HepG2 (cell line): ENCODE data around the gene SHTN1. TPM values are rescaled to one million over a fixed set of nuclear protein-coding genes. Genes with fewer than 3 reads are reported as not detected.

Experiments used
- ATAC-seq: fragments of 200-7000 bp; cut with Tn5 transposase; 3 replicates; pipeline ENCODE4 v1.9.1; 2020; ENCODE audit warnings: mild to moderate bottlenecking, moderate library complexity
- BruUV-seq: library from RNA; stranded (reverse); fragments of 400-500 nt; replicated peaks from 2 replicates; lab custom pipeline; 2021; lab: Mats Ljungman, UMichigan
- CTCF ChIA-PET: fragments of 300-600 bp; formaldehyde crosslinking; extraction: SDS; loops from one replicate; lab custom pipeline; 2021; ENCODE audit warnings: low total read pairs, inconsistent platforms, low intra/inter-chr PET ratio; lab: Yijun Ruan, JAX
- POLR2A ChIA-PET: fragments of 350-600 bp; sonication (Branson Sonifier 250); formaldehyde crosslinking; loops from one replicate; lab custom pipeline; 2020; ENCODE audit warnings: antibody characterized with exemption, inconsistent platforms; lab: Yijun Ruan, JAX
- DNase-seq: peaks from one replicate; pipeline ENCODE4 v3.0.0-alpha.2; 2015; ENCODE audit warnings: low spot score
- FAIRE-seq: peaks from 3 replicates; lab custom pipeline; 2011; peaks lifted over from hg19 to GRCh38; lab: Jason Lieb, UNC
- H2AFZ ChIP-seq: one replicate; pipeline ENCODE4 v1.6.1; 2011; ENCODE audit warnings: low read length, inconsistent platforms
- H3K27ac ChIP-seq: fragments of 300-600 bp; 3 replicates; pipeline ENCODE4 v1.8.0; 2011; ENCODE audit warnings: mixed run types, mild to moderate bottlenecking, mixed read lengths, low read length, inconsistent platforms; ENCODE audit not compliant: insufficient read depth; ENCODE audit errors: extremely low read length
- H3K27me3 ChIP-seq, 2 experiments: fragments of 200-600 bp in 1 of 2; 2 replicates in 1 of 2; 3 replicates in 1 of 2; pipeline versions ENCODE4 v1.6.0 to v1.8.0; 2011; ENCODE audit warnings: low read length in 2 of 2, mild to moderate bottlenecking in 2 of 2, moderate library complexity in 2 of 2, inconsistent platforms in 1 of 2; ENCODE audit not compliant: insufficient read depth in 2 of 2, control insufficient read depth in 1 of 2
- H3K36me3 ChIP-seq, 2 experiments: fragments of 200-600 bp in 1 of 2; replicated peaks in 1 of 2; 2 replicates in 1 of 2; 3 replicates in 1 of 2; pipeline versions ENCODE4 v1.5.1 to v1.8.0; 2011; ENCODE audit warnings: low read length in 2 of 2, inconsistent platforms in 1 of 2; ENCODE audit not compliant: insufficient read depth in 2 of 2, control insufficient read depth in 1 of 2
- H3K4me1 ChIP-seq: 2 replicates; pipeline ENCODE4 v1.5.1; 2012; ENCODE audit warnings: low read length, inconsistent platforms; ENCODE audit not compliant: insufficient read depth
- H3K4me2 ChIP-seq: 2 replicates; pipeline ENCODE4 v1.6.0; 2011; ENCODE audit warnings: low read depth, low read length, inconsistent platforms
- H3K4me3 ChIP-seq, 3 experiments: fragments of 200-600 bp in 1 of 3; sonication (generic), shearing (Covaris generic) in 1 of 3; replicated peaks in 1 of 3; 2 replicates each; pipeline ENCODE4 v1.5.1; 2011 to 2016; ENCODE audit warnings: low read length in 3 of 3, inconsistent platforms in 2 of 3, low read depth in 2 of 3, mild to moderate bottlenecking in 2 of 3, control low read depth in 1 of 3, mixed read lengths in 1 of 3; ENCODE audit not compliant: insufficient read depth in 1 of 3
- H3K79me2 ChIP-seq: one replicate; pipeline ENCODE4 v1.6.1; 2011; ENCODE audit warnings: low read length, inconsistent platforms; ENCODE audit not compliant: insufficient read depth
- H3K9ac ChIP-seq: 2 replicates; pipeline ENCODE4 v1.6.0; 2011; ENCODE audit warnings: mild to moderate bottlenecking, low read depth, low read length, inconsistent platforms; ENCODE audit not compliant: insufficient read depth
- H3K9me3 ChIP-seq: 2 replicates; pipeline ENCODE4 v1.5.1; 2012; ENCODE audit warnings: mild to moderate bottlenecking, low read length
- H4K20me1 ChIP-seq: 2 replicates; pipeline ENCODE4 v1.6.0; 2011; ENCODE audit warnings: inconsistent platforms, mild to moderate bottlenecking, low read length, moderate library complexity; ENCODE audit not compliant: insufficient read depth
- ARID5B ChIP-seq: IDR thresholded peaks from 2 replicates; pipeline ENCODE4 v1.4.0; 2020; ENCODE audit warnings: mild to moderate bottlenecking, missing genetic modification reagents
- GLI4 ChIP-seq: sonication (generic); formaldehyde crosslinking; IDR thresholded peaks from 2 replicates; pipeline ENCODE4 v1.5.1; 2020; ENCODE audit warnings: missing genetic modification reagents, mild to moderate bottlenecking, moderate library complexity, borderline replicate concordance
- KDM6A ChIP-seq: IDR thresholded peaks from 2 replicates; pipeline ENCODE4 v1.6.1; 2016; ENCODE audit warnings: low read depth
- MAFG ChIP-seq: sonication (generic); formaldehyde crosslinking; IDR thresholded peaks from 2 replicates; pipeline ENCODE4 v1.5.1; 2020; ENCODE audit warnings: mild to moderate bottlenecking, missing genetic modification reagents
- MTERF4 ChIP-seq: sonication (generic); formaldehyde crosslinking; IDR thresholded peaks from 2 replicates; pipeline ENCODE4 v1.8.0; 2023; ENCODE audit warnings: mild to moderate bottlenecking, missing genetic modification reagents
- PAX8 ChIP-seq: sonication (generic); formaldehyde crosslinking; IDR thresholded peaks from 2 replicates; pipeline ENCODE4 v1.8.0; 2022; ENCODE audit warnings: mild to moderate bottlenecking, missing genetic modification reagents, borderline replicate concordance
- SOX6 ChIP-seq, 2 experiments: fragments of 450-650 bp in 1 of 2; sonication (generic) in 1 of 2; formaldehyde crosslinking in 1 of 2; IDR thresholded peaks; 2 replicates each; pipeline versions ENCODE4 v1.4.0 to v1.6.1; 2017 to 2020; ENCODE audit warnings: antibody characterized with exemption in 1 of 2, mild to moderate bottlenecking in 1 of 2, missing genetic modification reagents in 1 of 2
- STAT5B ChIP-seq: sonication (generic); formaldehyde crosslinking; IDR thresholded peaks from 2 replicates; pipeline ENCODE4 v1.4.0; 2020; ENCODE audit warnings: missing genetic modification reagents
- ZNF264 ChIP-seq: sonication (generic); formaldehyde crosslinking; IDR thresholded peaks from 2 replicates; pipeline ENCODE4 v1.4.0; 2020; ENCODE audit warnings: missing genetic modification reagents
- ZNF432 ChIP-seq: sonication (generic); formaldehyde crosslinking; IDR thresholded peaks from 2 replicates; pipeline ENCODE4 v1.5.0; 2020; ENCODE audit warnings: missing genetic modification reagents, mild to moderate bottlenecking, borderline replicate concordance
- WGBS: methylation state at CpG from one replicate; pipeline ENCODE4 v1.1.6; 2017; ENCODE audit warnings: low lambda C conversion rate; 5-methylcytosine and 5-hydroxymethylcytosine counted together
- in situ Hi-C: cut with HindIII; loops from 2 replicates; pipeline ENCODE4 v1.10.0; 2017; ENCODE audit warnings: low pct_unique_long_range_greater_than_20kb; ENCODE audit not compliant: extremely low pct_ligation_motif_present
- intact Hi-C: fragments of 100-400 bp; cut with micrococcal nuclease; formaldehyde crosslinking; loops from one replicate; pipeline ENCODE4 v1.10.0; 2022; ENCODE audit not compliant: unreplicated experiment
- polyA plus RNA-seq, 8 experiments: library from polyadenylated mRNA; depleted of rRNA in 3 of 8; stranded (reverse) in 7 of 8; unstranded in 1 of 8; fragments of >200 nt; fragmentation: Illumina TruSeq in 4 of 8; extraction: Trizol in 4 of 8; gene quantifications; 2 replicates each; pipeline versions ENCODE4 v1.2.1 to v1.2.3, GENCODE V29; 2011 to 2016; ENCODE audit warnings: low read depth in 4 of 8, missing spikeins in 1 of 8, mixed read lengths in 1 of 8; ENCODE audit not compliant: insufficient read depth in 1 of 8
- total RNA-seq, 5 experiments: library from RNA; depleted of rRNA; stranded (reverse); fragments of >200 nt; fragmentation: Illumina TruSeq; extraction: Trizol; gene quantifications; 2 replicates each; pipeline ENCODE4 v1.2.3, GENCODE V29; 2016; ENCODE audit warnings: low read depth in 1 of 5

Gene SHTN1
- total and polyA plus RNA-seq, 2 of the 13 experiments (the other 11 are each of a cell fraction or from before 2014, with no cell fraction given), result 11.3 to 15.6 TPM

- TF ChIP-seq MTERF4 (CRISPR knock-in tag), result no peak
- TF ChIP-seq PAX8 (CRISPR knock-in tag), result no peak
- TF ChIP-seq ZNF432 (CRISPR knock-in tag), result no peak
- TF ChIP-seq SOX6 (IDR thresholded peaks at IDR 0.05), result no peak
- no peak for TF ChIP-seq SOX6 (CRISPR knock-in tag; IDR thresholded peaks at IDR 0.05)
- no peak for TF ChIP-seq ARID5B (CRISPR knock-in tag)
- no peak for TF ChIP-seq GLI4 (CRISPR knock-in tag)
Measured at GRCh38 chr10:116909307-116909706, 95.7 kb downstream of the SHTN1 start (continued).

- TF ChIP-seq ZNF264 (CRISPR knock-in tag), result no peak
- TF ChIP-seq MAFG (CRISPR knock-in tag), result no peak
- no peak for TF ChIP-seq KDM6A (CRISPR knock-in tag)
- no peak for TF ChIP-seq STAT5B (CRISPR knock-in tag)
- no peak overlapping the region for H3K4me3 ChIP-seq
- ChIA-PET CTCF (no interaction called here), POLR2A (no interaction called here)
- no peaks in the 10 kb centered on the region for H4K20me1 ChIP-seq
- peaks cover 7 to 42% of the 10 kb centered on the region in 2 experiments; a peak in 4 of 5 replicates for H3K36me3 ChIP-seq
- H3K9me3 ChIP-seq, result no peaks in the 10 kb centered on the region
- H3K27me3 ChIP-seq, result no peaks in the 10 kb centered on the region
- in situ Hi-C loops (no loop called here), intact Hi-C loops (no loop called here)
- no TSS peak for BruUV-seq
- ATAC-seq, result no peak
- no peak for DNase-seq
- no peak overlapping the region for H3K9ac ChIP-seq
- no peak overlapping the region for H2AFZ ChIP-seq
- no peak for FAIRE-seq
- no peaks in the 10 kb centered on the region for H3K79me2 ChIP-seq
- no peak overlapping the region for H3K4me2 ChIP-seq
- 96% methylated on average over 6 of the region's 6 CpGs for WGBS
- H3K4me1 ChIP-seq, result no peaks in the 10 kb centered on the region
- no peak overlapping the region for H3K27ac ChIP-seq
Measured at GRCh38 chr10:116907245-116907987, 97.6 kb downstream of the SHTN1 start.
